Measurements from ENCODE around the gene OR10T2.
"Not testable (repeated sequence)": the region's sequence is repeated elsewhere in the genome, so short reads cannot be mapped to it uniquely, and the experiment has no call there.

OR10T2 gene

DNA sequence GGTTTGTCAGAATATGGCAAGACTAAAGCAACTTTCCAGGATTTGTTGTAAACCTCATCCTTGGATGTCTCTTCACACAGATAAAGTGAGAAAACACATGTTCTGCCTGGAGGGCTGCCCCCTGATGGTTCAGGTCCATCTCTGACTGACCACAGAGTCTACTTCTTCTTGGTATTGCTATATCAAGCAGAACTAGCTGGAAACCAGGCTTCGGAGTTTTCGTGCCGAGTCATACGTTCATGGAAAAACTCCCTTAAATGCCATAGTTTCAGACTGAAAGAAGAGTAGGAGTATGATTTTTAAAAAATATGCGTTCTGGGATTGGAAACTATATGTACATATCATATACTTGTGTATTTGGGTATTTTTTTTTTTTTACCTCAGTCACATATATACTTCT lies 5.8 kb downstream of the OR10T2 start:
- no peak for DNase-seq
- in situ Hi-C loops (cut with HindIII; ENCODE audit: low pct_ligation_motif_present, low sequenced_read_pairs): no loop called here
- Histone ChIP-seq H3K27ac (no peak overlapping the region), H3K36me3 (replicated peaks) (no peaks in the 10 kb centered on the region), H3K4me3 (ENCODE audit: low read depth, low read length) (no peak overlapping the region), H3K27me3 (replicated peaks) (no peaks in the 10 kb centered on the region)
- TF ChIP-seq, protein P1, sequence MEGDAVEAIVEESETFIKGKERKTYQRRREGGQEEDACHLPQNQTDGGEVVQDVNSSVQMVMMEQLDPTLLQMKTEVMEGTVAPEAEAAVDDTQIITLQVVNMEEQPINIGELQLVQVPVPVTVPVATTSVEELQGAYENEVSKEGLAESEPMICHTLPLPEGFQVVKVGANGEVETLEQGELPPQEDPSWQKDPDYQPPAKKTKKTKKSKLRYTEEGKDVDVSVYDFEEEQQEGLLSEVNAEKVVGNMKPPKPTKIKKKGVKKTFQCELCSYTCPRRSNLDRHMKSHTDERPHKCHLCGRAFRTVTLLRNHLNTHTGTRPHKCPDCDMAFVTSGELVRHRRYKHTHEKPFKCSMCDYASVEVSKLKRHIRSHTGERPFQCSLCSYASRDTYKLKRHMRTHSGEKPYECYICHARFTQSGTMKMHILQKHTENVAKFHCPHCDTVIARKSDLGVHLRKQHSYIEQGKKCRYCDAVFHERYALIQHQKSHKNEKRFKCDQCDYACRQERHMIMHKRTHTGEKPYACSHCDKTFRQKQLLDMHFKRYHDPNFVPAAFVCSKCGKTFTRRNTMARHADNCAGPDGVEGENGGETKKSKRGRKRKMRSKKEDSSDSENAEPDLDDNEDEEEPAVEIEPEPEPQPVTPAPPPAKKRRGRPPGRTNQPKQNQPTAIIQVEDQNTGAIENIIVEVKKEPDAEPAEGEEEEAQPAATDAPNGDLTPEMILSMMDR (IDR thresholded peaks at IDR 0.05; ENCODE audit: low read depth, low read length, missing control alignments): no peak

DNA sequence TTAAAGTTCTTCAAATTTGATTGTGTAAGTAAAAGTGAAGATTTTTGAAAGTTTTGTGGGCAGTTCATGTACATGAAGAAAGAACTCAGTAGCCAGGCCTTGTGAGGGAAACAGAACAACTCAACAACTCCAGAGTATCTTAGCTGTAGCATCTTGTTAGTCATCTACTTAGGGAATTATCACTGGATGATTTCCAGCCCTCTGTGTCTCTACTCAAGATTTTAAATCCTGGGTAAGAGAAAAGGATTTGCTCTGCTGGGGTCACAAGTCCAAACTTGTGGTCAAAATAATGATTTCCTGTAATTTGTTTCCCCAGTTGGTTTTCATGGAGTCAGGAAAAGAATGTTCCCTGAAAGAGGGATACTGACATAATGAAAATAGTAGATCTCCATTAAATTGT lies 8.2 kb downstream of the OR10T2 start:
- Histone ChIP-seq H3K27ac (no peak overlapping the region), H3K36me3 (replicated peaks) (no peaks in the 10 kb centered on the region), H3K4me3 (ENCODE audit: low read depth, low read length) (no peak overlapping the region), H3K27me3 (replicated peaks) (no peaks in the 10 kb centered on the region)
- TF ChIP-seq, protein P1 (IDR thresholded peaks at IDR 0.05; ENCODE audit: low read depth, low read length, missing control alignments): no peak
- in situ Hi-C loops (cut with HindIII; ENCODE audit: low pct_ligation_motif_present, low sequenced_read_pairs): no loop called here
- DNase-seq: no peak

DNA sequence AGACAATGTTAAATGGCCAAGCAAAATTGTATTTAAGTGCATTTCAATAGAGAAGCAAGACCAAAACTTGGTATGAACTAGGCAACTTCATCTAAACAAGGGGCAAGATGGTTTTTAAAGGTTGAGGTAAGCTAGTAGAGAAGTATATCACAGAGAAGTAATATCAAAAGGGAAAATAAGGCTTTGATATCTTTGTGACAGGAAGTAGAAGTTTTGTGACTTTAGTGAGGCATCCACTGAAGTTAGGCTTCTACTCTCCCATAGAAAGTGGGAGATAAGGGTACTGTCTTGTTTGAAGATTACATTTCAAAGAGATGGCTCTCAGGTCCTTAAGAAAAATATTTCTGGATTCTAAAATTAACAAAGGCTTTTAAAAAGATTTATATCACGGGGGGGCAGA lies 8.9 kb downstream of the OR10T2 start:
- in situ Hi-C loops (cut with HindIII; ENCODE audit: low pct_ligation_motif_present, low sequenced_read_pairs): no loop called here
- no peak overlapping the region for H3K4me3 ChIP-seq (ENCODE audit: low read depth, low read length)
- H3K27me3 ChIP-seq (replicated peaks): no peaks in the 10 kb centered on the region
- TF ChIP-seq, protein P1 (IDR thresholded peaks at IDR 0.05; ENCODE audit: low read depth, low read length, missing control alignments): no peak
- H3K36me3 ChIP-seq (replicated peaks): no peaks in the 10 kb centered on the region
- DNase-seq: no peak
- no peak overlapping the region for H3K27ac ChIP-seq

DNA sequence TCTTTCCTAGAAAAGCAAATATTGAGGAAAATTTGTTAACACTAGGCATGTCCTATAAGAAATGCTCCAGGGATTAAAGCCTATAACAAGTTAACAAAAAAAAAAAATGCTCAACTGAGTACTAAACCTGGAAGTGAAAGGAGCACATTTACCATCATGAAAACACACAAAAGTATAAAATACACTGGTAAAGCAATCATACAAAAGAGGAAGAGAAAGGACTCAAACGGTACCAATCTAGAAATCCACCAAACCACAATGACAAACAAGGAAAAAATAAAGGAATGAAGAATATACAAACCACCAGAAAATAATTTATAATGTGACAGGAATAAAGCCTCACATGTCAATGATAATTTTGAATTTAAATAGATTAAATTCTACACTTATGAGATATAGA lies 24.4 kb downstream of the OR10T2 start:
- no peak overlapping the region for H3K4me3 ChIP-seq (ENCODE audit: low read depth, low read length)
- no peak for DNase-seq
- H3K27me3 ChIP-seq (replicated peaks): no peaks in the 10 kb centered on the region
- H3K27ac ChIP-seq: no peak overlapping the region
- TF ChIP-seq, protein P1 (IDR thresholded peaks at IDR 0.05; ENCODE audit: low read depth, low read length, missing control alignments): no peak
- in situ Hi-C loops (cut with HindIII; ENCODE audit: low pct_ligation_motif_present, low sequenced_read_pairs): no loop called here
- no peaks in the 10 kb centered on the region for H3K36me3 ChIP-seq (replicated peaks)

DNA sequence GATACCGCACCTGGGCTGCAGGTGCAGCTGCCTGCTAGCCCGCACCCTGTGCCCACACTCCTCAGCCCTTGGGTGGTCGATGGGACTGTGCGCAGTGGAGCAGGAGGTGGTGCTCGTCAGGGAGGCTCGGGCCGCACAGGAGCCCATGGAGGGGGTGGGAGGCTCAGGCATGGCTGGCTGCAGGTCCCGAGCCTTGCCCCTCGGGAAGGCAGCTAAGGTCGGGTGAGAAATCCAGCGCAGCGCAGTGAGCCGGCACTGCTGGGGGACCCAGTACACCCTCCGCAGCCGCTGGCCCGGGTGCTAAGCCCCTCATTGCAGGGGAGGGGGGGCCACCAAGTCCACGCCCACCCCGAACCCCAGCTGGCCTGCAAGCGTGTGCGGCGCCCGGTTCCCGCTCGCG lies 25.2 kb downstream of the OR10T2 start:
- H3K36me3 ChIP-seq (replicated peaks); DNase-seq; H3K4me3 ChIP-seq (ENCODE audit: low read depth, low read length); in situ Hi-C loops (cut with HindIII; ENCODE audit: low pct_ligation_motif_present, low sequenced_read_pairs); H3K27ac ChIP-seq; H3K27me3 ChIP-seq (replicated peaks): not testable (repeated sequence)

DNA sequence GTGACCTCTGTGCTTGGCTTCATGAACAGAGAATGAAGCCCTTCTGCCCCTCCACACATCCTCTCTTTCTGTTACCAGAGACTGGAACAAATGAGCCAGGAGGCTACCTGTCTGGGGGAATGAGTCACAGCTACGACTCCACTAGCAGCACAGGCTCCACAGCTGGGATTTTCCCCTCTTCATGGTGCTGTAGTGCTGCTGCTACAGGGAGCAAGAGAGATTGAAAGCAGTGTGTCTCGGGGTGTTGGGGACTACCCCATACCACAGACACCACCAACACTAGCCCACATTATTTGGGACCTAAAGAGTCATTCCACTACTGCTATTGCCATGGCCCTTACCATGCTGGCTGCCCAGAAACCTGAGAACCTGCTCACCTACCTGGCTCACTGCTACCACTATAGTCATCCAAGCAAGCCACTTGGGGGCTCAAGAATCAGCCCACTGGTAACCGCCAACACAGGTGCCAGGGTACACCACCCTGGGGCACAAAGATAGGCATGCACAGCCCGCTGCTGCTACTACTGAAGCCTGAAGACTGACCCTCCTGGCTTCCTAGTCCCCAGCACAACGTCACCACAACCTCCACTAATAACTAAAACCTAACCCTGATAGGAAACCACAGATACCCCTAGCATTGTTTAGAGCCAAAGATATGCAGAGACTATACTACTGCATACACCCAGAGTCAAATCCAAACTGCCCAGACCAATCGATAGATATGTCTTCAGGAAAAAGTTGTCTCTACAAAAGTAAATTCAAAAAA lies 27.9 kb downstream of the OR10T2 start:
- H3K4me3 ChIP-seq (ENCODE audit: low read depth, low read length): no peak overlapping the region
- TF ChIP-seq, protein P1 (IDR thresholded peaks at IDR 0.05; ENCODE audit: low read depth, low read length, missing control alignments): no peak
- no peaks in the 10 kb centered on the region for H3K36me3 ChIP-seq (replicated peaks)
- no peaks in the 10 kb centered on the region for H3K27me3 ChIP-seq (replicated peaks)
- in situ Hi-C loops (cut with HindIII; ENCODE audit: low pct_ligation_motif_present, low sequenced_read_pairs): no loop called here
- no peak for DNase-seq
- no peak overlapping the region for H3K27ac ChIP-seq

All from brain microvascular endothelial cell (primary cell).